ENCODE data around the gene LRRTM4. TPM values are rescaled to one million over a fixed set of nuclear protein-coding genes. Genes with fewer than 3 reads are reported as not detected.

Gene LRRTM4
- total and polyA plus RNA-seq, 2 of the 13 experiments (the other 11 are each of a cell fraction or from before 2014, with no cell fraction given), result 1.2 TPM

- H3K4me2 ChIP-seq (ENCODE audit: low read depth, low read length), result no peak overlapping the region
- no peaks in the 10 kb centered on the region for H3K79me2 ChIP-seq (ENCODE audit: insufficient read depth, low read length)
- H3K4me1 ChIP-seq (ENCODE audit: insufficient read depth, low read length), result no peaks in the 10 kb centered on the region
- ChIA-PET CTCF (ENCODE audit: low intra/inter-chr PET ratio, low total read pairs) (no interaction called here), POLR2A (no interaction called here)
- intact Hi-C loops (cut with micrococcal nuclease; ENCODE audit: unreplicated experiment) (loop anchor here (10.0 kb wide), 1 partner anchor 558 kb away; no protein-coding TSS in a partner anchor), in situ Hi-C loops (cut with HindIII; ENCODE audit: extremely low pct_ligation_motif_present, low pct_unique_long_range_greater_than_20kb) (no loop called here)
- H3K36me3 ChIP-seq (replicated peaks in 1 of 2; ENCODE audit: control insufficient read depth in 1 of 2, insufficient read depth in 2 of 2, low read length in 2 of 2), result no peaks in the 10 kb centered on the region
- FAIRE-seq (no peak), DNase-seq (ENCODE audit: low spot score) (no peak), ATAC-seq (no peak)
- no peaks in the 10 kb centered on the region for H3K9me3 ChIP-seq (ENCODE audit: low read length)
- H3K4me3 ChIP-seq (replicated peaks in 1 of 3; ENCODE audit: insufficient read depth in 1 of 3, low read depth in 2 of 3, low read length in 3 of 3), result no peak overlapping the region
- no TSS peak for BruUV-seq (replicated peaks)
- H3K9ac ChIP-seq (ENCODE audit: insufficient read depth, low read depth, low read length), result no peak overlapping the region
- 2% methylated on average over 4 of the region's 4 CpGs for WGBS (ENCODE audit: low lambda C conversion rate)
- no peaks in the 10 kb centered on the region for H4K20me1 ChIP-seq (ENCODE audit: insufficient read depth, low read length)
- 0 out of 5 replicates have a peak, but pooled peaks cover 0 to 2% of the 10 kb centered on the region in 2 experiments for H3K27me3 ChIP-seq (ENCODE audit: control insufficient read depth in 1 of 2, insufficient read depth in 2 of 2, low read length in 2 of 2)
- no peak overlapping the region for H3K27ac ChIP-seq (ENCODE audit: extremely low read length, insufficient read depth, low read length)
- TF ChIP-seq ZNF652 (CRISPR knock-in tag; IDR thresholded peaks at IDR 0.05; ENCODE audit: borderline replicate concordance, low read depth) (no peak), RFXAP (CRISPR knock-in tag; IDR thresholded peaks at IDR 0.05; ENCODE audit: borderline replicate concordance) (no peak), KAT2B (IDR thresholded peaks at IDR 0.05; ENCODE audit: borderline replicate concordance, low read depth, low read length) (no peak), DNMT3B (CRISPR knock-in tag; conservative IDR thresholded peaks at IDR 0.05) (no peak), JUN (CRISPR knock-in tag; IDR thresholded peaks at IDR 0.05) (no peak), ZBTB26 (CRISPR knock-in tag; IDR thresholded peaks at IDR 0.05; ENCODE audit: borderline replicate concordance) (no peak), ZNF484 (CRISPR knock-in tag; IDR thresholded peaks at IDR 0.05; ENCODE audit: borderline replicate concordance, low read depth) (no peak), ZZZ3 (CRISPR knock-in tag; IDR thresholded peaks at IDR 0.05; ENCODE audit: borderline replicate concordance) (no peak), ZNF367 (CRISPR knock-in tag; IDR thresholded peaks at IDR 0.05; ENCODE audit: borderline replicate concordance) (no peak), EHMT2 (IDR thresholded peaks at IDR 0.05; ENCODE audit: borderline replicate concordance, low read depth, low read length) (no peak), ZNF564 (CRISPR knock-in tag; IDR thresholded peaks at IDR 0.05) (no peak), SMYD3 (CRISPR knock-in tag; IDR thresholded peaks at IDR 0.05) (no peak), ZNF230 (CRISPR knock-in tag; IDR thresholded peaks at IDR 0.05) (no peak), NAIF1 (CRISPR knock-in tag; IDR thresholded peaks at IDR 0.05; ENCODE audit: borderline replicate concordance) (no peak), DBP (CRISPR knock-in tag; IDR thresholded peaks at IDR 0.05; ENCODE audit: not compliant biosample characterization) (no peak)
- TF ChIP-seq, protein P1, sequence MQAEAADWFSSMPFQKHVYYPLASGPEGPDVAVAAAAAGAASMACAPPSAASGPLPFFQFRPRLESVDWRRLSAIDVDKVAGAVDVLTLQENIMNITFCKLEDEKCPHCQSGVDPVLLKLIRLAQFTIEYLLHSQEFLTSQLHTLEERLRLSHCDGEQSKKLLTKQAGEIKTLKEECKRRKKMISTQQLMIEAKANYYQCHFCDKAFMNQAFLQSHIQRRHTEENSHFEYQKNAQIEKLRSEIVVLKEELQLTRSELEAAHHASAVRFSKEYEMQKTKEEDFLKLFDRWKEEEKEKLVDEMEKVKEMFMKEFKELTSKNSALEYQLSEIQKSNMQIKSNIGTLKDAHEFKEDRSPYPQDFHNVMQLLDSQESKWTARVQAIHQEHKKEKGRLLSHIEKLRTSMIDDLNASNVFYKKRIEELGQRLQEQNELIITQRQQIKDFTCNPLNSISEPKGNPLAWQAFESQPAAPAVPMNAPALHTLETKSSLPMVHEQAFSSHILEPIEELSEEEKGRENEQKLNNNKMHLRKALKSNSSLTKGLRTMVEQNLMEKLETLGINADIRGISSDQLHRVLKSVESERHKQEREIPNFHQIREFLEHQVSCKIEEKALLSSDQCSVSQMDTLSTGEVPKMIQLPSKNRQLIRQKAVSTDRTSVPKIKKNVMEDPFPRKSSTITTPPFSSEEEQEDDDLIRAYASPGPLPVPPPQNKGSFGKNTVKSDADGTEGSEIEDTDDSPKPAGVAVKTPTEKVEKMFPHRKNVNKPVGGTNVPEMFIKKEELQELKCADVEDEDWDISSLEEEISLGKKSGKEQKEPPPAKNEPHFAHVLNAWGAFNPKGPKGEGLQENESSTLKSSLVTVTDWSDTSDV (CRISPR knock-in tag; IDR thresholded peaks at IDR 0.05), result no peak
- no peak overlapping the region for H2AFZ ChIP-seq (ENCODE audit: low read length)
These were observed 9.0 kb downstream of the LRRTM4 start for GRCh38 chr2:77513191-77513590.
